Endothelial cell of umbilical vein (primary cell): ENCODE data around the gene EPS8. TPM values are rescaled to one million over a fixed set of nuclear protein-coding genes. Genes with fewer than 3 reads are reported as not detected.

Experiments
- BruUV-seq: library from RNA; stranded (reverse); fragments of 400-500 nt; replicated peaks from 2 replicates; lab custom pipeline; 2021; lab: Mats Ljungman, UMichigan
- CTCF ChIA-PET: fragments of 300-600, 350-600 bp; sonication (Branson Sonifier 250); formaldehyde crosslinking; loops from one replicate; lab custom pipeline; 2021; ENCODE audit warnings: antibody characterized with exemption, inconsistent platforms; lab: Charles Lee
- POLR2A ChIA-PET: fragments of 300-600, 350-600 bp; sonication (Branson Sonifier 250); formaldehyde crosslinking; loops from one replicate; lab custom pipeline; 2021; ENCODE audit warnings: antibody characterized with exemption, inconsistent platforms; lab: Charles Lee
- DNase-seq: peaks from one replicate; pipeline ENCODE4 v3.0.0-alpha.2; 2011; ENCODE audit warnings: low read depth, low spot score
- FAIRE-seq: peaks from 2 replicates; lab custom pipeline; 2011; peaks lifted over from hg19 to GRCh38; lab: Jason Lieb, UNC
- H2AFZ ChIP-seq: 2 replicates; pipeline ENCODE4 v1.6.0; 2012; ENCODE audit warnings: low read depth, low read length, control low read depth, inconsistent platforms
- H3K27ac ChIP-seq: 2 replicates; pipeline ENCODE4 v1.5.1; 2011; ENCODE audit warnings: low read depth, mild to moderate bottlenecking, control low read depth, low read length, moderate library complexity; ENCODE audit not compliant: insufficient read depth
- H3K27me3 ChIP-seq, 2 experiments: 2 replicates each; pipeline versions ENCODE4 v1.6.0 to v1.6.1; 2011; ENCODE audit warnings: low read length in 2 of 2, mixed read lengths in 1 of 2; ENCODE audit not compliant: control insufficient read depth in 2 of 2, insufficient read depth in 2 of 2
- H3K36me3 ChIP-seq, 2 experiments: 2 replicates in 1 of 2; 3 replicates in 1 of 2; pipeline ENCODE4 v1.5.1; 2011; ENCODE audit warnings: low read length in 2 of 2, mild to moderate bottlenecking in 1 of 2, moderate library complexity in 1 of 2; ENCODE audit not compliant: control insufficient read depth in 2 of 2, insufficient read depth in 2 of 2; ENCODE audit errors: extremely low read depth in 1 of 2
- H3K4me1 ChIP-seq: 3 replicates; pipeline ENCODE4 v1.5.1; 2011; ENCODE audit warnings: mild to moderate bottlenecking, low read length; ENCODE audit not compliant: control insufficient read depth, insufficient read depth; ENCODE audit errors: extremely low read depth
- H3K4me2 ChIP-seq: 2 replicates; pipeline ENCODE4 v1.6.1; 2011; ENCODE audit warnings: low read length, control low read depth, mixed read lengths; ENCODE audit not compliant: insufficient read depth
- H3K4me3 ChIP-seq, 3 experiments: fragments of 200-600 bp in 1 of 3; sonication (generic), shearing (Covaris generic) in 1 of 3; replicated peaks in 1 of 3; 2 replicates each; pipeline ENCODE4 v1.5.1; 2011 to 2016; ENCODE audit warnings: control low read depth in 3 of 3, low read length in 3 of 3, mild to moderate bottlenecking in 2 of 3, inconsistent platforms in 1 of 3, low read depth in 1 of 3, moderate library complexity in 1 of 3; ENCODE audit not compliant: insufficient read depth in 1 of 3
- H3K79me2 ChIP-seq: 2 replicates; pipeline ENCODE4 v1.6.0; 2012; ENCODE audit warnings: low read length, inconsistent platforms; ENCODE audit not compliant: control insufficient read depth, insufficient read depth
- H3K9ac ChIP-seq: replicated peaks from 2 replicates; pipeline ENCODE3; 2011; ENCODE audit warnings: low read length, control low read depth; ENCODE audit not compliant: insufficient read depth; ENCODE audit errors: extremely low read depth
- H3K9me1 ChIP-seq: replicated peaks from 3 replicates; pipeline ENCODE4 v1.6.0; 2011; ENCODE audit warnings: mild to moderate bottlenecking, low read length; ENCODE audit not compliant: control insufficient read depth, insufficient read depth; ENCODE audit errors: extremely low read depth
- H3K9me3 ChIP-seq: replicated peaks from 2 replicates; pipeline ENCODE4 v1.5.1; 2012; ENCODE audit warnings: low read length, inconsistent platforms; ENCODE audit not compliant: control insufficient read depth, insufficient read depth
- H4K20me1 ChIP-seq: replicated peaks from 2 replicates; pipeline ENCODE3; 2011; ENCODE audit warnings: mild to moderate bottlenecking, low read length; ENCODE audit not compliant: control insufficient read depth, insufficient read depth; ENCODE audit errors: extremely low read depth
- EZH2 ChIP-seq: IDR thresholded peaks from 2 replicates; pipeline ENCODE4 v1.6.1; 2012; ENCODE audit warnings: borderline replicate concordance, low read depth, mild to moderate bottlenecking, moderate library complexity, low read length, inconsistent platforms; ENCODE audit not compliant: severe bottlenecking
- FOS ChIP-seq: IDR thresholded peaks from 2 replicates; pipeline ENCODE4 v1.6.1; 2011; ENCODE audit warnings: mild to moderate bottlenecking, low read length, moderate library complexity, borderline replicate concordance; ENCODE audit not compliant: insufficient read depth
- GATA2 ChIP-seq: IDR thresholded peaks from 2 replicates; pipeline ENCODE4 v1.7.0; 2011; ENCODE audit warnings: low read depth, mild to moderate bottlenecking, moderate library complexity, mixed read lengths, low read length; ENCODE audit not compliant: insufficient read length, insufficient read depth
- JUN ChIP-seq: IDR thresholded peaks from 2 replicates; pipeline ENCODE4 v1.6.1; 2011; ENCODE audit warnings: borderline replicate concordance, low read depth; ENCODE audit not compliant: insufficient read length, insufficient read depth
- MYC ChIP-seq: IDR thresholded peaks from one replicate; pipeline ENCODE4 v1.6.1; 2011; ENCODE audit warnings: mild to moderate bottlenecking, low read depth, low read length
- POLR2A ChIP-seq: IDR thresholded peaks from 2 replicates; pipeline ENCODE4 v1.6.1; 2012; ENCODE audit warnings: low read depth, mild to moderate bottlenecking, control low read depth, low read length
- POLR2AphosphoS5 ChIP-seq: IDR thresholded peaks from 2 replicates; pipeline ENCODE4 v1.6.1; 2012; ENCODE audit warnings: low read depth, mild to moderate bottlenecking, control low read depth, low read length, moderate library complexity; ENCODE audit not compliant: insufficient read depth
- dilution Hi-C: fragments of 300-500 bp; cut with MboI; formaldehyde crosslinking; loops from one replicate; pipeline ENCODE4 v1.15.0; 2019; ENCODE audit warnings: low sequenced_read_pairs; ENCODE audit not compliant: extremely low pct_ligation_motif_present
- intact Hi-C: fragments of 100-400 bp; cut with micrococcal nuclease; formaldehyde crosslinking; loops from one replicate; pipeline ENCODE4 v1.10.0; 2022
- polyA plus RNA-seq, 4 experiments: library from polyadenylated mRNA; depleted of rRNA in 3 of 4; stranded (reverse) in 3 of 4; unstranded in 1 of 4; fragments of >200 nt; gene quantifications; 2 replicates each; pipeline versions ENCODE4 v1.2.1 to v1.2.3, GENCODE V29; 2011 to 2012; ENCODE audit warnings: missing spikeins in 1 of 4
- total RNA-seq: library from RNA; stranded (reverse); gene quantifications from 2 replicates; pipeline ENCODE4 v1.2.3, GENCODE V29; 2021
- TF ChIP-seq, protein P1 (sequence below): IDR thresholded peaks from 2 replicates; pipeline ENCODE4 v1.6.1; 2011; ENCODE audit not compliant: insufficient read depth, insufficient read length
- TF ChIP-seq, protein P2 (sequence below), 2 donors: IDR thresholded peaks; 1 replicate in 1 of 2; 2 replicates in 1 of 2; pipeline ENCODE4 v1.5.1; 2011; ENCODE audit warnings: low read length in 2 of 2, mild to moderate bottlenecking in 2 of 2, moderate library complexity in 2 of 2, control low read depth in 1 of 2, inconsistent platforms in 1 of 2, low read depth in 1 of 2; ENCODE audit not compliant: insufficient read depth in 1 of 2; ENCODE audit errors: extremely low read depth in 1 of 2

EPS8 gene
- total and polyA plus RNA-seq, 2 donors (not counting 3 experiments of a cell fraction or from before 2014, with no cell fraction given), result 8.4 to 11.9 TPM

DNA sequence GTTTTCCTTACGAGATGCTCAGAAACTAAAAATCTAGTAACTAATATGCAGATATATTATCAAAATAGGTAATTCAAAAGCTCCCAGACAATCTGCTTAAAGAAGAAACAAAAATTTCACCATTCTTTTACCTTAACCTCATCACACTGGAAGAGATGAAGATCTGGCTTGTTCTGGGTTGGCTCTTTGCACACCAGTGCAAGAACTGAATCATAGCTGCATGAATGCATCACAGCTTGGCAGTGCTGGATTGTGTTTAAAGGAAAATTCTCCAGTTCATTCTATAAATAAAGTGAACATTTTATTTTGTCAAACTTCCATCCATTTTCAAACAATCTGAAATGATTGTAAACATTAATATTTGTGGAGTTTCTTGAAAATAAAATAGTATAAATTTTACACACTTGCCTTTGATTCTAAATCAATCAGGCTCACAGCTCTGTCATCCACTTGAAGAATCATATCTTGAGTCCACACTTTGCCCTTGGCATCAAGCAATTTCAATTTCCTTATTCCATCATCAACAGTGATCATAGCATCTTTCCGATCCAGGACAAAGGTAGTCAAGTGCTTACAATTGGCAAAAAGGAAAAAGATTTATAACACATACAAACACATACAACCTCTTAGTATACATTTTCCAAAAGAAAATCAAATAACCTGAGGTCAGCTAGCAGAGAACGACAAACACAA is 119.8 kb downstream of the EPS8 start:
- Histone ChIP-seq H3K36me3 (no peaks in the 10 kb centered on the region), H3K9ac (no peak overlapping the region), H3K79me2 (no peaks in the 10 kb centered on the region), H3K4me2 (no peak overlapping the region), H3K4me3 (no peak overlapping the region), H3K4me1 (no peaks in the 10 kb centered on the region), H3K27ac (no peak overlapping the region), H3K9me3 (no peaks in the 10 kb centered on the region), H3K9me1 (no peaks in the 10 kb centered on the region), H3K27me3 (no peaks in the 10 kb centered on the region), H4K20me1 (no peaks in the 10 kb centered on the region), H2AFZ (no peak overlapping the region)
- dilution Hi-C loops, result no loop called here
- FAIRE-seq (no peak), DNase-seq (no peak)
- POLR2A ChIA-PET, result no interaction called here
- CTCF ChIA-PET, result interaction anchor here (0.6 to 1.3 kb wide), 3 partner anchors 9 to 79 kb away, joined by 3 read pairs; no protein-coding TSS in a partner anchor
- TF ChIP-seq, protein P1, sequence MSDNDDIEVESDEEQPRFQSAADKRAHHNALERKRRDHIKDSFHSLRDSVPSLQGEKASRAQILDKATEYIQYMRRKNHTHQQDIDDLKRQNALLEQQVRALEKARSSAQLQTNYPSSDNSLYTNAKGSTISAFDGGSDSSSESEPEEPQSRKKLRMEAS, result no peak
- no peak for TF ChIP-seq JUN
- TF ChIP-seq MYC, result no peak
- no peak for TF ChIP-seq FOS
- no peak for TF ChIP-seq POLR2A
- TF ChIP-seq, protein P2, sequence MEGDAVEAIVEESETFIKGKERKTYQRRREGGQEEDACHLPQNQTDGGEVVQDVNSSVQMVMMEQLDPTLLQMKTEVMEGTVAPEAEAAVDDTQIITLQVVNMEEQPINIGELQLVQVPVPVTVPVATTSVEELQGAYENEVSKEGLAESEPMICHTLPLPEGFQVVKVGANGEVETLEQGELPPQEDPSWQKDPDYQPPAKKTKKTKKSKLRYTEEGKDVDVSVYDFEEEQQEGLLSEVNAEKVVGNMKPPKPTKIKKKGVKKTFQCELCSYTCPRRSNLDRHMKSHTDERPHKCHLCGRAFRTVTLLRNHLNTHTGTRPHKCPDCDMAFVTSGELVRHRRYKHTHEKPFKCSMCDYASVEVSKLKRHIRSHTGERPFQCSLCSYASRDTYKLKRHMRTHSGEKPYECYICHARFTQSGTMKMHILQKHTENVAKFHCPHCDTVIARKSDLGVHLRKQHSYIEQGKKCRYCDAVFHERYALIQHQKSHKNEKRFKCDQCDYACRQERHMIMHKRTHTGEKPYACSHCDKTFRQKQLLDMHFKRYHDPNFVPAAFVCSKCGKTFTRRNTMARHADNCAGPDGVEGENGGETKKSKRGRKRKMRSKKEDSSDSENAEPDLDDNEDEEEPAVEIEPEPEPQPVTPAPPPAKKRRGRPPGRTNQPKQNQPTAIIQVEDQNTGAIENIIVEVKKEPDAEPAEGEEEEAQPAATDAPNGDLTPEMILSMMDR (IDR thresholded peaks at IDR 0.05; ENCODE audit: extremely low read depth in 1 of 2, insufficient read depth in 1 of 2, low read depth in 1 of 2, low read length in 2 of 2), result no peak
- no peak for TF ChIP-seq GATA2
- TF ChIP-seq POLR2AphosphoS5, result no peak
- TF ChIP-seq EZH2, result no peak
- BruUV-seq, result no TSS peak
- intact Hi-C loops, result no loop called here
